ENCODE results near the gene SARDH.

SARDH gene

GRCh38 chr9:133707065-133707762 is 30.9 kb downstream of the SARDH start:
- in situ Hi-C loops (cut with MboI; ENCODE audit: low sequenced_read_pairs) = no loop called here

DNA sequence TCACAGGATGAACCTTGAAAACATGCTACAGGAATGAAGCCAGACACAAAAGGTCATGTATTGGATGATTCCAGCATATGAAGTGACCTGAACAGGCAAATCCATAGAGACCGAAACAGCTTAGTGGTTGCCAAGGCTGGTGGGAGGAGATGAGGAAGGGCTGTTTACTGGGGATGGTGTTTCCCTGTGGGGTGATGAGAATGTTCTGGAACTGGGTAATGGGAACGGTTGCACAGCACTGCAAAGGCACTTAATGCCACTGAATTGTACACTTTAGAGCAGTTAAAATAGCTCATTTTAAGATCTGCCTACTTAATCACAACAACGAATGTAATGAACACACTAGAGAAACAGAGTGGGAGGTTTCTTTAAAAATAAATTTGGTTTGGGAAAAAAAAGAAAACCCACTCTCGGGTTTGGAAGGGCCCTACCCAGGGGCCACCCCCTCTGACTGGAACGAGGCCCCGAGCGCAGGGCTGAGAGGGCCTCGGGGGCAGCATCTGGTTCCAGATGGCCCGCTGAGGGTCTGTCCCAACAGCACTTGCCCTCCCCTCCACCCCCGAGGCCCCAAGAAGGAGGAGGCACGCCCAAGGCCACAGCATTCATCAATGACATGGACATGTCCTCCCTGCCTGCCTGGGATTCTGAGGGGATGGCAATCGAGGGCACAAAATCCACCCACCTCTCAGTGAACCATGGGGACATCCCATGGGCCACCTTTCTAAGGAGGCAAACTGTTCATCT is 31.7 kb downstream of the SARDH start:
- in situ Hi-C loops (cut with MboI; ENCODE audit: low sequenced_read_pairs) = no loop called here

- in situ Hi-C loops (cut with MboI; ENCODE audit: low sequenced_read_pairs) = no loop called here
These were observed 32.6 kb downstream of the SARDH start for GRCh38 chr9:133705576-133705975.

- in situ Hi-C loops (cut with MboI; ENCODE audit: low sequenced_read_pairs) = no loop called here
These were observed 33.4 kb downstream of the SARDH start for GRCh38 chr9:133704711-133705181.

DNA sequence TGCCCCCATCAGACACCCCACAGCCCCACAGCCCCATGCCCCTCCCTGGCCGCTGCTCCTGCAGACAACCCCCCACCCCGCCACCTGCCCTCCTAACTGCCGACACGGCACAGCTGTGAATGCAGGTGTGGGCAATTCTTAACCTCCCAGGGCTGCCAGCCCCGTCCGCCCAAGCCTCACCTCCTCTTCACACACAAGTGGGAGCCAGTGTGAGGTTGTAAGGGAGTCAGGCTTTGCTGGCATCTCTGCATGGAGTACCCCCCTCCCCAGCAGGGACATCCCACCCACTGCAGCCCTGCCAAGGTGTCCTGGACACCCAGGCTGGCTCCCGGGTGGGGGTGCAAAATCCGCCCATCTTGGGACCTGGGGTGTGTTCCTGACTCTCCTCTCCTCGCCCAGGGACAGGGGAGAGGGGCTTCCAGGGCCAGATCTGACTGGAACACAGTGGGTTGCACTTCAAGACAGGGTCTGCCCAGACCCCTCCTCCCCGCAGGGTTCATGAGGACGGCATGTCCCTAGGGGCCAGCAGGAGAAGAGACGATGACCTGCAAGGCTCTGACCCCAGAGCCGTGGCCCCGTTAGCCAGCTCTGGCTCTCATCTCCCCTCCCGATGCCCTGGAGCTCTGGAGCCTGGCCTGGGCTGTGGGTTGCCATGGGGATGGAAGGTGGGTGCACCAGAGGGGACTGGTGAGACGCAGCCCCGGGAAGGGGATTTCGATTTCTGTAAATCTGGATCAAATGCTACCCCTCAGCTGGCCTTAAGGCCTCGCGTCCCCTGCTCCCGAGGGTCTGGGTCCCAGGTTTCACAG is 34.4 kb downstream of the SARDH start:
- in situ Hi-C loops (cut with MboI; ENCODE audit: low sequenced_read_pairs) = no loop called here

- in situ Hi-C loops (cut with MboI; ENCODE audit: low sequenced_read_pairs) = no loop called here
These were observed 35.2 kb downstream of the SARDH start for GRCh38 chr9:133702798-133703590.

GRCh38 chr9:133701981-133702797 is 36.0 kb downstream of the SARDH start:
- in situ Hi-C loops (cut with MboI; ENCODE audit: low sequenced_read_pairs) = no loop called here

DNA sequence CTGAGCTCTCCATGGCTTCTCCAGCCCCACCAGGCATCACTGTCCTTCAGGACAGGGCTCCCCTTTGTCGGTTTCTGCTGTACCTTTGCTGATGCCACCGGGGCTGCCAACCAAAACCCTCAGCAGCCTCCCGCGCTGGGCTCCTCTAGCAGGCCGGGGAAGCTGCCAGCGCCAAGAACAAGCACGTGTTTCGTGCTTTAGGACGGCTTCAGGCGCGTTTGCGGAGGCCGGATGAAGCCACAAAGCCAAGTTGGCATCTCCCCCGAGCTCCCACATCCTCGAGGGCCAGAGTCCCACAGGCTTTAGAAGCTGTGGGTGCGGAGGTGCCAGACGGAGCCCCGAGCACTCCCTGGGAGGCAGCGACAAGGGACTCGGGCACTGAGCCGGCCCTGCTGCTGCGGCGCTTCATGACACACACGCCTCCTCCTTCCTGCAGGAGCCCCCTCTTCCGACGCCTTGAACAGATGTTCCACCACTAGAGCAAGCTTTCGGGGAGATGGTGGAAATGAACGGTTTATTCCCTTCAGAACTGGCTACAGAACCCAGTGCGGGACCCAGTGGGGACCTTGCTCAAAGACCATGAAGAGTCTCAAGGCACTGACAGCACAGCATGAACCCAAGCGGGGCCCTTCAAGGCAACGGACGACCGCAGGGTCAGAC is 36.7 kb downstream of the SARDH start:
- in situ Hi-C loops (cut with MboI; ENCODE audit: low sequenced_read_pairs) = no loop called here

DNA sequence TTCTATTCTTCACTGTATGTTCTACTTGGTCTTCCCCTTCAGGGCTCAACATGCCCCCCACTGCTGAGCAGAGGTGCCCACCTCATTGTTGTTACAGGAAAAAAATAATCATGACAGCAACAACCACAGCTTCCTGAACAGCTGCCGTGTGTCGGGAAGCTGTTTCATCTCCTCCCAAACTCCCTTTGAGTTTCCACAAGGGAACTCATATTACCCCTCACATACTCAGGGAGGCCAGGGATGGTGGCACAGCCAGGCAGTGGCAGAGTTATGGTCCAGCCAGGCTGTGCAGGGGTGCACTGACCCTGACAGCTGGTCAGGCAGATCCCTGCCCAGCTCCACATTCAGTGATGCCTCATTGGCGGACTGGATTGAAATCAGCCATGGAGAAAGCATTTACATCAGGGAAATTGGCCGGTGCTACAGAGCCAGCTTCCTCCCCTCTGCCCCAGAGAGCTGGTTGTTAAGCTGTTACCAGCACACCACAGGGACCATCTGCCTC is 37.3 kb downstream of the SARDH start:
- in situ Hi-C loops (cut with MboI; ENCODE audit: low sequenced_read_pairs) = no loop called here

- in situ Hi-C loops (cut with MboI; ENCODE audit: low sequenced_read_pairs) = no loop called here
These were observed 38.6 kb downstream of the SARDH start for GRCh38 chr9:133699546-133699945.

DNA sequence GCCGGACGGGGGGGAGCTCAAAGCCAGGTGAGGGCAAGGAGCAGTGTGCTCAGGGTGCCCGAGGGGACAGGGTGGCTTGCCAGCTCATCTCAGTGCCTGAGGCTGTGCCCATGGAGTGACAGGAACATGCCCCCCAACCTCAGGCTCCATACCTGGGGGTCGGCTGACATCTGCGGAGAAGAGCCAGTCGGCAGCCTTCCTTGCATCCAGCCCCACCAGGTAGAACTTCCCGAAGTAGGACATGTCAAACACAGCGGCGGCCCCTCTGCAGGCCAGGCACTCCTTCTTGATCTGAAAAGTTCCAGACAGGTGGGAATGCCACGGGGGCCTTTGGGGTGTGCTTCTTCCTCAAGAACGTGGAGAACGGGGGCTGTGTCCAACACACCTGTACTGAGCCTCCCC is 42.1 kb downstream of the SARDH start:
- in situ Hi-C loops (cut with MboI; ENCODE audit: low sequenced_read_pairs) = no loop called here

DNA sequence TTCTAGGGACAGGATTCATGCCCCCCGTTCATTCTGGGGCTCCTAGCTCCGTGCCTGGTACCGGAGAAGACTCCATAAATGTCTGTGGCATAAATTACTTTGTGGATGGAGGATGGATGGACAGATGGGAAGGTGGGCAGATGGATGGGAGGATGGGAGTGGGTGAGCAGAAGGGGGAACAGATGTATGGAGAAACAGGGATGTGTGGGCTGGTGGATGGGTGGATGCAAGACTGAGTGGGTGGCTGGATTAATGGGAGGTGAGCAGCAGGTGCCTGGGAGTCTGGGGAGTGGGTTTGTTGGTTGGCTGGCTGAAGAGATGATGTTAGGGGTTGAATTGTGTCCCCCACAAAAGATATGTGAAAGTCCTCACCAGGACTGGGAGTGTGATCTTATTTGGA is 43.5 kb downstream of the SARDH start:
- in situ Hi-C loops (cut with MboI; ENCODE audit: low sequenced_read_pairs) = no loop called here

DNA sequence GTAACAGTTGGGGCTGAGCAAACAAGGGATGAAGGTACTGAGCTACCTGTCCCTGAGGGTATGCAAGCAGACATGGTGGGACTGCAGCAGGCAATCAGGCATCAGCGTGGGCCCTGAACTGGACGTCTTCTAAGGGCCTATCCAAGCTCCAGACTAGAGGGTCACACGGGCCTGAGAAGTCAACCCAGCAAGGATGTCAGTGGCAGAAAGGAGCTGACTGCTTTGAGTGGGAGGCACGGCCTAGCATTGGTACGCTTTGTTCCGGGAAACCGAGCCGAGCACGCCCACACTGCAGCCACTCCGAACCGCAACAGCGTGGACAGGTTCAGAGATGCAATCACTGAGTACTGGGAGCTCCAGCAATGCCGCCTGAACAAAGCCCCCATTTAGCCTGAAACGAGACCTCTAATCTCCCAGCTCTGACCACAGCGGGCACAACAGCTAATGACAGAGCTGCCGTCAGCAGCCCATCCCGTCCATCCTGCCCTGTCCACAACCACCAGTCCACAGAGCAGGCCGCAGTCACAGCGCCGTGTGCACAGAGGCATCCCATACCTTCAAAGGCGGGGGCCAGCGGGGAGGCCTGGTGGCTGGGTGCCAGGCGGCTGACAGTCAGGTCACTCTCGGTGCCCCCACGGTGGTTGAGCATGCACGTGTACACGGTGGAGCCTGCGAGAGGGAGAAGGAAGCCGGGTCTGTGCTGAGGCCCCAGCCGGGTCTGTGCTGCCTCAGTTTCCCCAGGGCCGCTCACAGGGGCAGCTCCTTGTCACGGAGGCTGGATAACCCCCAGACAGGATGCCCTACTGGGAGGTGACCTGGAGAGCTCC is 44.2 kb downstream of the SARDH start:
- in situ Hi-C loops (cut with MboI; ENCODE audit: low sequenced_read_pairs) = no loop called here

DNA sequence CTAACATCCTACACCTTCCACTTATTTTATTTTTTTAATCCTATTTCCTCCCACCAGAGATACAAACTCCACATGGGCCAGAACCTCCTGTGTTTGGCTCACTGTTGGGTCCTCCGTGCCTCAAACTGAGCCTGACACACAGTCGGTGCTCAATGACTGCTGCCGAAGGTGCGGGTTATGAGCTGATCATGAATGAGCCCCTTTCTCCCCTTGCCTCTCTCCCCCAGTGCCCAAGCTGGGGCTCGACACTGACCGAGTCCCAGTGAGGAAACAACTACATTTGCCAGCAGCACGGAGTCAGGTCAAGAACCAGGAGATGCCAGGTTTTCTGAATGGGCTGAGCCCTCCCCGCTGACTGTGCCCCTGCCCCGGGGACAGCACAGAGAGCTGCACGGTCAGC is 45.0 kb downstream of the SARDH start:
- in situ Hi-C loops (cut with MboI; ENCODE audit: low sequenced_read_pairs) = no loop called here

DNA sequence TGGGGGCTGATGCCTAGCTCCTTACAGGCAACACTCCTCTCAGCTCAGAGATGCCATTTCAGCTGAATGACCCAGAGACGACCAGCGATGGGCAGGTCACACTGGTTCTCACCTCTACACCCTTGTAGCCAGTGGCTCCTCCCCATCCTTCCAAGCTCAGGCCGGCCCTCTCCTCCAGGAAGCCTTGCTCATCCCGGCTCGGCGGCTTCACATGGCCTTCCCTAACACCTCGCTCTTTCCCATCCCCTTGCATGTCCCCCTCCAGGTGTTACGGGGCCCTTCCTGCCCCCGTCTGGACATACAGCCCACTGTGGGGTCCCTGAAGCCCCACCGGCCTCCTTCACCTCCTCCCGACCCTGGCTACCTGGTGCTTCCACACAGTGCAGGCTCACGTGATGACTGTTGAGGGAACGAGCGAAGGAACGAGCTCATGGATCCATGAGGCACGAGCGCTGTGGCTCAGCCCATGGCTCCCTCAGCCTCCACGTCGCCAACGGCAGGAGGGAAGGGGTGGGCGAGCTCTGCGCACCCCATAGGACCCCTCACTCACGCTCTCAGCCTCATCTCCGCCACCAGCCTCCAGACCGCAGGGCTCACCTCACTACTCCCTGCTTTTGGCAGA is 45.7 kb downstream of the SARDH start:
- in situ Hi-C loops (cut with MboI; ENCODE audit: low sequenced_read_pairs) = no loop called here

- in situ Hi-C loops (cut with MboI; ENCODE audit: low sequenced_read_pairs) = no loop called here
These were observed 46.4 kb downstream of the SARDH start for GRCh38 chr9:133691626-133692363.

- in situ Hi-C loops (cut with MboI; ENCODE audit: low sequenced_read_pairs) = no loop called here
These were observed 47.0 kb downstream of the SARDH start for GRCh38 chr9:133691191-133691590.

Measured in HL-60/S4 treated with retinoic acid at 250 ng/mL for 4 days and 3 days (cell line).